GM23338 (cell line): Measurements from ENCODE around the gene ADGRG2. TPM values are rescaled to one million over a fixed set of nuclear protein-coding genes. Genes with fewer than 3 reads are reported as not detected.

Experiments used
- ATAC-seq: fragments of 200-7000 bp; cut with Tn5 transposase; 3 replicates; pipeline ENCODE4 v1.9.1; 2020
- DNase-seq: peaks from one replicate; pipeline ENCODE4 v3.0.0-alpha.2; 2015; ENCODE audit warnings: low spot score
- H2AFZ ChIP-seq: fragments of 200-600 bp; sonication (generic); 2 replicates; pipeline ENCODE4 v1.8.0; 2016; ENCODE audit warnings: antibody characterized with exemption, mild to moderate bottlenecking, moderate library complexity
- H3F3A ChIP-seq: fragments of 200-600 bp; sonication (generic); replicated peaks from 2 replicates; pipeline ENCODE4 v1.8.0; 2017; ENCODE audit warnings: antibody characterized with exemption, mixed run types, low read depth
- H3K27ac ChIP-seq: fragments of 200-600 bp; sonication (generic); 2 replicates; pipeline ENCODE4 v1.6.1; 2016; ENCODE audit warnings: low read depth
- H3K27me3 ChIP-seq: fragments of 200-600 bp; sonication (generic); 2 replicates; pipeline ENCODE4 v1.8.0; 2016; ENCODE audit warnings: mild to moderate bottlenecking, mixed run types, moderate library complexity; ENCODE audit not compliant: insufficient read depth
- H3K36me3 ChIP-seq: fragments of 200-600 bp; sonication (generic); 2 replicates; pipeline ENCODE4 v1.8.0; 2016; ENCODE audit warnings: mild to moderate bottlenecking; ENCODE audit not compliant: insufficient read depth
- H3K4me1 ChIP-seq: fragments of 200-600 bp; sonication (generic); 2 replicates; pipeline ENCODE4 v1.8.0; 2016; ENCODE audit warnings: mild to moderate bottlenecking, moderate library complexity; ENCODE audit not compliant: insufficient read depth
- H3K4me2 ChIP-seq: fragments of 200-600 bp; sonication (generic); 2 replicates; pipeline ENCODE4 v1.7.1; 2017; ENCODE audit warnings: mixed run types
- H3K4me3 ChIP-seq: fragments of 200-600 bp; sonication (generic); 2 replicates; pipeline ENCODE4 v1.6.1; 2016; ENCODE audit warnings: mixed run types
- H3K79me2 ChIP-seq: fragments of 200-600 bp; sonication (generic); replicated peaks from 2 replicates; pipeline ENCODE4 v1.8.0; 2017; ENCODE audit warnings: mild to moderate bottlenecking; ENCODE audit not compliant: insufficient read depth
- H3K9me2 ChIP-seq: fragments of 200-600 bp; sonication (generic); 2 replicates; pipeline ENCODE4 v1.8.0; 2017; ENCODE audit not compliant: insufficient read depth
- H4K20me1 ChIP-seq: fragments of 200-600 bp; sonication (generic); replicated peaks from 2 replicates; pipeline ENCODE4 v1.8.0; 2017; ENCODE audit warnings: mild to moderate bottlenecking; ENCODE audit not compliant: insufficient read depth
- H3K27ac Mint-ChIP-seq: 2 replicates; pipeline ENCODE4 v1.8.0; 2020; ENCODE audit warnings: inconsistent platforms, mild to moderate bottlenecking, moderate library complexity, mixed read lengths
- H3K27me3 Mint-ChIP-seq: 3 replicates; pipeline ENCODE4 v1.8.0; 2022; ENCODE audit warnings: low read depth, mild to moderate bottlenecking, moderate library complexity, mixed read lengths, inconsistent platforms; ENCODE audit not compliant: insufficient read depth, poor library complexity
- H3K36me3 Mint-ChIP-seq: 3 replicates; pipeline ENCODE4 v1.8.0; 2021; ENCODE audit warnings: low read depth, mild to moderate bottlenecking, inconsistent platforms, moderate library complexity, mixed read lengths
- H3K4me1 Mint-ChIP-seq: 3 replicates; pipeline ENCODE4 v1.8.0; 2020; ENCODE audit warnings: mild to moderate bottlenecking, inconsistent platforms, mixed read lengths
- H3K4me3 Mint-ChIP-seq: 3 replicates; pipeline ENCODE4 v1.8.0; 2021; ENCODE audit warnings: moderate library complexity, mild to moderate bottlenecking, inconsistent platforms, mixed read lengths
- H3K9me3 Mint-ChIP-seq: 3 replicates; pipeline ENCODE4 v1.8.0; 2020; ENCODE audit warnings: moderate library complexity, mild to moderate bottlenecking, inconsistent platforms, mixed read lengths
- CREB1 ChIP-seq: fragments of 250-450 bp; sonication (Bioruptor Pico); IDR thresholded peaks from 2 replicates; pipeline ENCODE4 v1.5.0; 2020; ENCODE audit warnings: low read depth, mild to moderate bottlenecking, moderate library complexity
- CTCF ChIP-seq, 2 experiments: fragments of 200-600 bp in 1 of 2; sonication (generic) in 1 of 2; conservative IDR thresholded peaks; 2 replicates each; pipeline versions ENCODE4 v1.5.1 to v1.6.1; 2016 to 2017; ENCODE audit warnings: antibody characterized with exemption in 2 of 2, low read depth in 2 of 2, mild to moderate bottlenecking in 2 of 2, moderate library complexity in 1 of 2
- ETS1 ChIP-seq: IDR thresholded peaks from 2 replicates; pipeline ENCODE4 v1.6.1; 2016; ENCODE audit warnings: antibody characterized with exemption
- JUNB ChIP-seq: IDR thresholded peaks from one replicate; pipeline ENCODE4 v1.6.1; 2016; ENCODE audit warnings: antibody characterized with exemption; ENCODE audit not compliant: unreplicated experiment
- STAT1 ChIP-seq: IDR thresholded peaks from one replicate; pipeline ENCODE4 v1.6.1; 2016; ENCODE audit warnings: antibody characterized with exemption; ENCODE audit not compliant: unreplicated experiment
- ZNF331 ChIP-seq: fragments of 250-450 bp; sonication (Bioruptor Pico); IDR thresholded peaks from 2 replicates; pipeline ENCODE4 v1.5.0; 2020; ENCODE audit warnings: low read depth, mild to moderate bottlenecking, moderate library complexity
- polyA plus RNA-seq: library from polyadenylated mRNA; unstranded; fragments of >200 nt; fragmentation: Nextera tagmentation; extraction: Ambion mirVana; gene quantifications from 2 replicates; pipeline ENCODE4 v1.2.1, GENCODE V29; 2016
- total RNA-seq: library from RNA; depleted of rRNA; stranded (reverse); fragments of >200 nt; shearing (Covaris generic); gene quantifications from 2 replicates; pipeline ENCODE4 v1.2.3, GENCODE V29; 2014
- TF ChIP-seq, protein P1 (sequence below): fragments of 250-450 bp; sonication (Bioruptor Pico); IDR thresholded peaks from 2 replicates; pipeline ENCODE4 v1.5.0; 2020; ENCODE audit warnings: mild to moderate bottlenecking, moderate library complexity

Gene ADGRG2
- total and polyA plus RNA-seq, 2 experiments from 2014 or later: 4.0 to 10.8 TPM

DNA sequence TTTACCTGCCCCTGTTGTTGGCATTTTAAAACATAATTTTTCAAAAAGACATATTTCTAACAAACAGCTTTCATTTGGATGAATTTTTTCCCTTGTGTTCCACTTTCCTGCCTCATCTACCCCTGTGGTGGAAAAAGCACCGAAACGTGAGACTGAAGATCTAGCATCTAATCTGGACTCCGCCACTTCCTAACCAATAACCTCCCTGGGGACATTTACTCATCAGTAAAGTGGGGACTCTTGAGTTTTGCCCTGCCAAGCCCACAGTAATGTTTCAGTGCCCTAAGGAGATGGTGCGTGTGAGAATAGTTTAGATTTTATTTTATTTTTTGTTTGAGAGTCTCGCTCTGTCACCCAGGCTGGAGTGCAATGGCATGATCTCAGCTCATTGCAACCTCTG is 56.7 kb downstream of the ADGRG2 start (continued):
- TF ChIP-seq, protein P1, sequence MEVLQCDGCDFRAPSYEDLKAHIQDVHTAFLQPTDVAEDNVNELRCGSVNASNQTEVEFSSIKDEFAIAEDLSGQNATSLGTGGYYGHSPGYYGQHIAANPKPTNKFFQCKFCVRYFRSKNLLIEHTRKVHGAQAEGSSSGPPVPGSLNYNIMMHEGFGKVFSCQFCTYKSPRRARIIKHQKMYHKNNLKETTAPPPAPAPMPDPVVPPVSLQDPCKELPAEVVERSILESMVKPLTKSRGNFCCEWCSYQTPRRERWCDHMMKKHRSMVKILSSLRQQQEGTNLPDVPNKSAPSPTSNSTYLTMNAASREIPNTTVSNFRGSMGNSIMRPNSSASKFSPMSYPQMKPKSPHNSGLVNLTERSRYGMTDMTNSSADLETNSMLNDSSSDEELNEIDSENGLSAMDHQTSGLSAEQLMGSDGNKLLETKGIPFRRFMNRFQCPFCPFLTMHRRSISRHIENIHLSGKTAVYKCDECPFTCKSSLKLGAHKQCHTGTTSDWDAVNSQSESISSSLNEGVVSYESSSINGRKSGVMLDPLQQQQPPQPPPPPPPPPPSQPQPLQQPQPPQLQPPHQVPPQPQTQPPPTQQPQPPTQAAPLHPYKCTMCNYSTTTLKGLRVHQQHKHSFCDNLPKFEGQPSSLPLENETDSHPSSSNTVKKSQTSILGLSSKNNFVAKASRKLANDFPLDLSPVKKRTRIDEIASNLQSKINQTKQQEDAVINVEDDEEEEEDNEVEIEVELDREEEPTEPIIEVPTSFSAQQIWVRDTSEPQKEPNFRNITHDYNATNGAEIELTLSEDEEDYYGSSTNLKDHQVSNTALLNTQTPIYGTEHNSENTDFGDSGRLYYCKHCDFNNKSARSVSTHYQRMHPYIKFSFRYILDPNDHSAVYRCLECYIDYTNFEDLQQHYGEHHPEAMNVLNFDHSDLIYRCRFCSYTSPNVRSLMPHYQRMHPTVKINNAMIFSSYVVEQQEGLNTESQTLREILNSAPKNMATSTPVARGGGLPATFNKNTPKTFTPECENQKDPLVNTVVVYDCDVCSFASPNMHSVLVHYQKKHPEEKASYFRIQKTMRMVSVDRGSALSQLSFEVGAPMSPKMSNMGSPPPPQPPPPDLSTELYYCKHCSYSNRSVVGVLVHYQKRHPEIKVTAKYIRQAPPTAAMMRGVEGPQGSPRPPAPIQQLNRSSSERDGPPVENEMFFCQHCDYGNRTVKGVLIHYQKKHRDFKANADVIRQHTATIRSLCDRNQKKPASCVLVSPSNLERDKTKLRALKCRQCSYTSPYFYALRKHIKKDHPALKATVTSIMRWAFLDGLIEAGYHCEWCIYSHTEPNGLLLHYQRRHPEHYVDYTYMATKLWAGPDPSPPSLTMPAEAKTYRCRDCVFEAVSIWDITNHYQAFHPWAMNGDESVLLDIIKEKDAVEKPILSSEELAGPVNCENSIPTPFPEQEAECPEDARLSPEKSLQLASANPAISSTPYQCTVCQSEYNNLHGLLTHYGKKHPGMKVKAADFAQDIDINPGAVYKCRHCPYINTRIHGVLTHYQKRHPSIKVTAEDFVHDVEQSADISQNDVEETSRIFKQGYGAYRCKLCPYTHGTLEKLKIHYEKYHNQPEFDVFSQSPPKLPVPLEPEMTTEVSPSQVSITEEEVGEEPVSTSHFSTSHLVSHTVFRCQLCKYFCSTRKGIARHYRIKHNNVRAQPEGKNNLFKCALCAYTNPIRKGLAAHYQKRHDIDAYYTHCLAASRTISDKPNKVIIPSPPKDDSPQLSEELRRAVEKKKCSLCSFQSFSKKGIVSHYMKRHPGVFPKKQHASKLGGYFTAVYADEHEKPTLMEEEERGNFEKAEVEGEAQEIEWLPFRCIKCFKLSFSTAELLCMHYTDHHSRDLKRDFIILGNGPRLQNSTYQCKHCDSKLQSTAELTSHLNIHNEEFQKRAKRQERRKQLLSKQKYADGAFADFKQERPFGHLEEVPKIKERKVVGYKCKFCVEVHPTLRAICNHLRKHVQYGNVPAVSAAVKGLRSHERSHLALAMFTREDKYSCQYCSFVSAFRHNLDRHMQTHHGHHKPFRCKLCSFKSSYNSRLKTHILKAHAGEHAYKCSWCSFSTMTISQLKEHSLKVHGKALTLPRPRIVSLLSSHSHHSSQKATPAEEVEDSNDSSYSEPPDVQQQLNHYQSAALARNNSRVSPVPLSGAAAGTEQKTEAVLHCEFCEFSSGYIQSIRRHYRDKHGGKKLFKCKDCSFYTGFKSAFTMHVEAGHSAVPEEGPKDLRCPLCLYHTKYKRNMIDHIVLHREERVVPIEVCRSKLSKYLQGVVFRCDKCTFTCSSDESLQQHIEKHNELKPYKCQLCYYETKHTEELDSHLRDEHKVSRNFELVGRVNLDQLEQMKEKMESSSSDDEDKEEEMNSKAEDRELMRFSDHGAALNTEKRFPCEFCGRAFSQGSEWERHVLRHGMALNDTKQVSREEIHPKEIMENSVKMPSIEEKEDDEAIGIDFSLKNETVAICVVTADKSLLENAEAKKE (CRISPR knock-in tag): no peak
- TF ChIP-seq STAT1: no peak

DNA sequence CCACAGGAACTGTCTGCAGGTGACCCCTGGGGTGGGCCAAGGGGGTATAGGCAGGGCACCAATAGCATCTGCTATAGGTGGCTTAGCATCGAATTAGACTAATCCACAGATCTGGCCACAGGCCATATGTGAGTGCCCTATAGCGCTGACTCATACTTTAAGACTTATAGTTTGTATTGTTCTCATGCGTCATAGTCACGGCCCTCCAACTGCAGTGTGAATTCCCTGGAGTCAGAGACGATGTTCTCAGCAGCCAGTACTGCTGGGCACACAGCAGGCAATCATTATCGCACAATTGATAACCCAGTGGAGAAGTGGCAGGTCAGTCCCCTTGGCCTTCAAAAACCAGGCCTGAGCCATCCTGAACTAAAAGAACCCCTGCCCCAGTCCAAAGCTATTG is 58.1 kb downstream of the ADGRG2 start:
- Mint-ChIP-seq H3K4me1 (peaks cover 6% of the 10 kb centered on the region), H3K27ac (no peak overlapping the region), H3K9me3 (no peaks in the 10 kb centered on the region), H3K27me3 (peaks cover 5% of the 10 kb centered on the region), H3K36me3 (peaks cover 13% of the 10 kb centered on the region; the same call in 1 of the 3 replicates), H3K4me3 (no peak overlapping the region)
- Histone ChIP-seq H2AFZ (no peak overlapping the region), H3K4me2 (no peak overlapping the region), H3K9me2 (no peaks in the 10 kb centered on the region), H3K27ac (no peak overlapping the region), H3K4me3 (no peak overlapping the region), H3K79me2 (no peaks in the 10 kb centered on the region), H3K4me1 (peaks cover 10% of the 10 kb centered on the region), H3F3A (no peaks in the 10 kb centered on the region), H4K20me1 (no peaks in the 10 kb centered on the region), H3K36me3 (no peaks in the 10 kb centered on the region), H3K27me3 (no peaks in the 10 kb centered on the region)
- DNase-seq: no peak
- ATAC-seq: no peak
- no peak for TF ChIP-seq CREB1 (CRISPR knock-in tag)
- no peak for TF ChIP-seq ETS1
- TF ChIP-seq JUNB: no peak
- TF ChIP-seq CTCF (conservative IDR thresholded peaks at IDR 0.05; ENCODE audit: low read depth in 2 of 2): no peak
- TF ChIP-seq, protein P1 (CRISPR knock-in tag): no peak
- no peak for TF ChIP-seq ZNF331 (CRISPR knock-in tag)
